ENCODE measurements around the gene FHL2.
"Not testable (repeated sequence)": the region's sequence is repeated elsewhere in the genome, so short reads cannot be mapped to it uniquely, and the experiment has no call there.

The FHL2 gene

GRCh38 chr2:105329197-105329554 lies 69.7 kb downstream of the FHL2 start:
- TF ChIP-seq CTCF (conservative IDR thresholded peaks at IDR 0.05; ENCODE audit: low read depth): no peak
- CTCF ChIA-PET: interaction anchor here (1.0 kb wide), 1 partner anchor 11 kb away, joined by 3 read pairs; no protein-coding TSS in a partner anchor
- POLR2A ChIA-PET (ENCODE audit: low non-redundant PET): no interaction called here
- peak; percentile 8 for DNase-seq (ENCODE audit: low spot score)
- H3K27ac ChIP-seq: peak overlapping the region; percentile 86

- POLR2A ChIA-PET (ENCODE audit: low non-redundant PET): no interaction called here
- DNase-seq (ENCODE audit: low spot score): peak; percentile 34
- TF ChIP-seq CTCF (conservative IDR thresholded peaks at IDR 0.05; ENCODE audit: low read depth): no peak
- H3K27ac ChIP-seq: peak overlapping the region; percentile 86
- CTCF ChIA-PET: interaction anchor here (0.6 to 1.0 kb wide), 2 partner anchors 12 to 15 kb away, joined by 3 read pairs; no protein-coding TSS in a partner anchor
Measured at GRCh38 chr2:105328281-105329196, 70.3 kb downstream of the FHL2 start.

- TF ChIP-seq CTCF (conservative IDR thresholded peaks at IDR 0.05; ENCODE audit: low read depth): no peak
- POLR2A ChIA-PET (ENCODE audit: low non-redundant PET): no interaction called here
- no peak for DNase-seq (ENCODE audit: low spot score)
- H3K27ac ChIP-seq: no peak overlapping the region
- CTCF ChIA-PET: no interaction called here
Measured at GRCh38 chr2:105327690-105328089, 71.2 kb downstream of the FHL2 start.

GRCh38 chr2:105327271-105327670 lies 71.6 kb downstream of the FHL2 start:
- CTCF ChIA-PET; POLR2A ChIA-PET (ENCODE audit: low non-redundant PET): not testable (repeated sequence)
- H3K27ac ChIP-seq: peak overlapping the region; percentile 43

GRCh38 chr2:105325389-105325963 lies 73.4 kb downstream of the FHL2 start:
- no peak for TF ChIP-seq CTCF (conservative IDR thresholded peaks at IDR 0.05; ENCODE audit: low read depth)
- DNase-seq (ENCODE audit: low spot score): no peak
- ChIA-PET CTCF (interaction anchor here (1.2 kb wide), 1 partner anchor 23 kb away, joined by 4 read pairs; no protein-coding TSS in a partner anchor), POLR2A (ENCODE audit: low non-redundant PET) (no interaction called here)
- H3K27ac ChIP-seq: peak overlapping the region; percentile 90

More at GRCh38 chr2:105327271-105327670, 71.6 kb downstream of the FHL2 start:
- not testable (repeated sequence) for DNase-seq (ENCODE audit: low spot score)

GRCh38 chr2:105324732-105325131 lies 74.1 kb downstream of the FHL2 start:
- ChIA-PET POLR2A (ENCODE audit: low non-redundant PET) (no interaction called here), CTCF (interaction anchor here (0.7 to 1.2 kb wide), 2 partner anchors 22 to 26 kb away, joined by 4 to 5 read pairs; no protein-coding TSS in a partner anchor)
- DNase-seq (ENCODE audit: low spot score): peak; percentile 66
- TF ChIP-seq CTCF (conservative IDR thresholded peaks at IDR 0.05; ENCODE audit: low read depth): no peak
- H3K27ac ChIP-seq: peak overlapping the region; percentile 90

GRCh38 chr2:105324101-105324500 lies 74.8 kb downstream of the FHL2 start:
- ChIA-PET POLR2A (ENCODE audit: low non-redundant PET) (no interaction called here), CTCF (interaction anchor here (1.2 kb wide), 1 partner anchor 22 kb away, joined by 4 read pairs; no protein-coding TSS in a partner anchor)
- peak overlapping the region; percentile 90 for H3K27ac ChIP-seq
- peak; percentile 14 for DNase-seq (ENCODE audit: low spot score)
- no peak for TF ChIP-seq CTCF (conservative IDR thresholded peaks at IDR 0.05; ENCODE audit: low read depth)

All from RWPE1 (cell line).